ENCODE data around the gene NADSYN1. TPM values are rescaled to one million over a fixed set of nuclear protein-coding genes. Genes with fewer than 3 reads are reported as not detected.

Gene NADSYN1
- total RNA-seq, 2 donors from 2014 or later = 56.6 to 80.2 TPM

GRCh38 chr11:71432761-71433647 lies 20.0 kb upstream of the NADSYN1 start:
- TF ChIP-seq POLR2AphosphoS5 (IDR thresholded peaks at IDR 0.05) (no peak), POLR2A (IDR thresholded peaks at IDR 0.05) (no peak)
- TF ChIP-seq, protein P1, sequence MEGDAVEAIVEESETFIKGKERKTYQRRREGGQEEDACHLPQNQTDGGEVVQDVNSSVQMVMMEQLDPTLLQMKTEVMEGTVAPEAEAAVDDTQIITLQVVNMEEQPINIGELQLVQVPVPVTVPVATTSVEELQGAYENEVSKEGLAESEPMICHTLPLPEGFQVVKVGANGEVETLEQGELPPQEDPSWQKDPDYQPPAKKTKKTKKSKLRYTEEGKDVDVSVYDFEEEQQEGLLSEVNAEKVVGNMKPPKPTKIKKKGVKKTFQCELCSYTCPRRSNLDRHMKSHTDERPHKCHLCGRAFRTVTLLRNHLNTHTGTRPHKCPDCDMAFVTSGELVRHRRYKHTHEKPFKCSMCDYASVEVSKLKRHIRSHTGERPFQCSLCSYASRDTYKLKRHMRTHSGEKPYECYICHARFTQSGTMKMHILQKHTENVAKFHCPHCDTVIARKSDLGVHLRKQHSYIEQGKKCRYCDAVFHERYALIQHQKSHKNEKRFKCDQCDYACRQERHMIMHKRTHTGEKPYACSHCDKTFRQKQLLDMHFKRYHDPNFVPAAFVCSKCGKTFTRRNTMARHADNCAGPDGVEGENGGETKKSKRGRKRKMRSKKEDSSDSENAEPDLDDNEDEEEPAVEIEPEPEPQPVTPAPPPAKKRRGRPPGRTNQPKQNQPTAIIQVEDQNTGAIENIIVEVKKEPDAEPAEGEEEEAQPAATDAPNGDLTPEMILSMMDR (IDR thresholded peaks at IDR 0.05) = no peak
- Histone ChIP-seq H3K4me3 (no peak overlapping the region), H3K4me1 (replicated peaks) (peaks cover 12% of the 10 kb centered on the region), H3K9me3 (no peaks in the 10 kb centered on the region), H3K36me3 (peaks cover 0 to 3% of the 10 kb centered on the region in 2 donors), H3K27me3 (replicated peaks; ENCODE audit: insufficient read depth) (no peaks in the 10 kb centered on the region), H3K27ac (peak overlapping the region; percentile 53 to 61)
- intact Hi-C loops (cut with DNase I) = no loop called here
- 67% methylated on average over 7 of the region's 7 CpGs for WGBS
- no peak for DNase-seq (ENCODE audit: low spot score)

DNA sequence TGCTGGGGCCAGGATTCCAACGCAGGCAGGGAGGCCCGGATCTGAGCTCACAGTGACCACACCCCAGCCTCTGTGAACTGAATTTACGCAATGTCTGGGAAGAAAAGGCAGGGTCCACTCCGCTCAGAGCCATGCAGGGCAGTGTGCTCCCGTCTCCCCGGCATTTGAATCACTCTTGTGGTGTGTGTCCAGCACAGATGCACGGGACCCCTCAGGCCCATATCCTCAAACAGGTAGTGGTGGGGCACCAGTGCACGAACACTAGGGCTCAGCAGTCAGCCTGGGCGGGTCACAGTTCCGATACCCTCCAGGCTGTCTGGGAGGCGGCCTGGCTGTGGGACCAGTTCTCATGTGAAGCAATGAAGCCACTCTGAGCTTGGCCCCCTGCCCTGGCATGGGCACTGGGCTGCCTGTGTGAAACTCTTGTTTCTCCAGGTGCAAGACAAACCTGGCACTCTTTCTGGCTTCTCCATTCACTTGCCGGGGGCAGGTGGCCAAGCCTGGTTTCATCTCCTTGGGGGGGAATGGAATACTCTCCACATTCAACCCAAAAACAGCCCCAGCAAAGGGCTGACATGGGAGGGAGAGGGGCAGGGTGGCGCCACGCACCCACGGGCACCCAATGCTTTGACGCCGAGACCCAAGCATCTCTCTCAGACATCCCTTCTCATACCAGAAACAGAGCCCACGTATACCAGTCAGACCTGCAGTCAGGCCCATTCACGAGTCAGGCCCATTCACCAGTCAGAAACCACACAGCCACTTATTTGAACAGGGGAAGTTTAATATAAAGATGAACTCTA lies 19.2 kb upstream of the NADSYN1 start:
- intact Hi-C loops (cut with DNase I) = no loop called here
- Histone ChIP-seq H3K4me3 (no peak overlapping the region), H3K36me3 (peaks cover 0 to 6% of the 10 kb centered on the region in 2 donors), H3K27ac (peak overlapping the region; percentile 53 to 61), H3K4me1 (replicated peaks) (peaks cover 12% of the 10 kb centered on the region), H3K27me3 (replicated peaks; ENCODE audit: insufficient read depth) (no peaks in the 10 kb centered on the region), H3K9me3 (no peaks in the 10 kb centered on the region)
- TF ChIP-seq, protein P1 (IDR thresholded peaks at IDR 0.05) = no peak
- TF ChIP-seq POLR2A (IDR thresholded peaks at IDR 0.05) = no peak
- TF ChIP-seq POLR2AphosphoS5 (IDR thresholded peaks at IDR 0.05) = peak; percentile 49
- WGBS = 57% methylated on average over 19 of the region's 19 CpGs
- peak; percentile 81 for DNase-seq (ENCODE audit: low spot score)

- Histone ChIP-seq H3K36me3 (peaks cover 5 to 6% of the 10 kb centered on the region in 2 donors), H3K4me3 (no peak overlapping the region), H3K4me1 (replicated peaks) (peaks cover 12% of the 10 kb centered on the region), H3K27me3 (replicated peaks; ENCODE audit: insufficient read depth) (no peaks in the 10 kb centered on the region), H3K27ac (peak overlapping the region; percentile 53 to 61), H3K9me3 (no peaks in the 10 kb centered on the region)
- TF ChIP-seq POLR2AphosphoS5 (IDR thresholded peaks at IDR 0.05) (no peak), POLR2A (IDR thresholded peaks at IDR 0.05) (no peak)
- TF ChIP-seq, protein P1 (IDR thresholded peaks at IDR 0.05) = no peak
- intact Hi-C loops (cut with DNase I) = no loop called here
- WGBS = 72% methylated on average over 18 of the region's 18 CpGs
- DNase-seq (ENCODE audit: low spot score) = no peak
Measured at GRCh38 chr11:71434576-71435130, 18.4 kb upstream of the NADSYN1 start.

DNA sequence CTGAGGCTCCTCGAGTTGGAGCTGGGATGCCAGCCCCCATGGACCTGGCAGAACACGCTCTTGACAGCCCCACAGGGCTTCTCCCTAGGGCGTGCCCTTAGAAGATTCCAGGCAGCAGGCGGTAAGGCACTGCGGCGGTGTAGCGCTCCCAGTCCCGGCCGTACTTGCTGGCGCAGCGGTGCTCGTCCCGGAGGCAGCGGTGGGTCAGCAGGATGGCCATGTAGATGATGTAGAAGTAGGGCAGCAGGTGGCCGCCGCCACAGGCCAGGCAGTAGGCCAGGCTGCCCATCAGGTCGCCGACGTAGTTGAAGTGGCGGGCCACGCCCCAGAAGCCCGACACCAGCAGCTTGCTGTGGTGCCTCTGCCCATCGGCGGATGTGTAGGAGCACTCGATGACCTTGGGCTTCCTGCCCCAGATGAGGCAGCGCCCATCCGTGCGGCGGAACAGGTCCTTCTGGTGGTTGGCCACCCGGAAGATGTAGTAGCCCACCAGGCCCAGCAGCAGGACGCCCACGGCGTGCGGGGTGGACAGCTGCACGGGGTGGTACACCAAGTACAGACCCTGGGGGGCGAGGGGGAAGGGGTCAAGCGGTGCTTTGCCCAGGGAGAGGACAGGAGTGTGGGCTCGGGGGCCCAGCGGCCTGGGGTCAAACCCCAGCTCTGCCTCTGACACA lies 17.6 kb upstream of the NADSYN1 start:
- Histone ChIP-seq H3K36me3 (peaks cover 5 to 6% of the 10 kb centered on the region in 2 donors), H3K27ac (no peak overlapping the region), H3K27me3 (replicated peaks; ENCODE audit: insufficient read depth) (no peaks in the 10 kb centered on the region), H3K9me3 (no peaks in the 10 kb centered on the region), H3K4me3 (no peak overlapping the region), H3K4me1 (replicated peaks) (peaks cover 12% of the 10 kb centered on the region)
- no peak for DNase-seq (ENCODE audit: low spot score)
- intact Hi-C loops (cut with DNase I) = no loop called here
- 87% methylated on average over 39 of the region's 39 CpGs for WGBS
- TF ChIP-seq, protein P1 (IDR thresholded peaks at IDR 0.05) = no peak
- no peak for TF ChIP-seq POLR2AphosphoS5 (IDR thresholded peaks at IDR 0.05)
- no peak for TF ChIP-seq POLR2A (IDR thresholded peaks at IDR 0.05)
